Measurements from ENCODE around the gene PAX7. TPM values are rescaled to one million over a fixed set of nuclear protein-coding genes. Genes with fewer than 3 reads are reported as not detected.

The PAX7 gene
- total RNA-seq, 4 donors from 2014 or later, result not detected

DNA sequence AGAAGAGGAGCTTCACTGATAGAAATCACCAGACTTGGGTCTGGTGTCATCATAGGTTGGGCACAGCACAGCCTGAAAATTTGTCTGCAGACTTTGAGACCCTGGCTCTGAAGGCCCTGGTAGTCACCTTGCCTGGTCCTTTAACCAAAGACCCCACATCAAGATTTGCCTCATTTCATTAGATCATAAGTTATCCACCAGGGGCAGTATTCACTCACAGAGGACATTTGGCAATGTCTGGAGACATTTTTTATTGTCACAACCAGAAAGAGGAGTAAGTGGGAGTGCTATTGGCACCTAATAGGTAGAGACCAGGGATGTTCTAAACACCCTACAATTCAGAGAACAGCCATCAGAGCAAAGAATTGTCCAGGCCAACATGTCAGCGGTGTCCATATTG is 22.1 kb upstream of the PAX7 start:
- Histone ChIP-seq H3K36me3 (no peaks in the 10 kb centered on the region), H3K27me3 (peaks cover 0 to 60% of the 10 kb centered on the region in 2 donors), H3K4me1 (no peaks in the 10 kb centered on the region), H3K9me3 (peaks cover 0 to 4% (median 0%) of the 10 kb centered on the region in 4 donors), H3K27ac (no peak overlapping the region), H3K4me3 (no peak overlapping the region)
- WGBS, 2 donors, result 94 to 95% methylated on average over 1 of the region's 1 CpG
- DNase-seq (ENCODE audit: low spot score in 2 of 2), result no peak
- TF ChIP-seq POLR2A (IDR thresholded peaks at IDR 0.05) (no peak), EP300 (IDR thresholded peaks at IDR 0.05) (no peak)
- TF ChIP-seq, protein P1, sequence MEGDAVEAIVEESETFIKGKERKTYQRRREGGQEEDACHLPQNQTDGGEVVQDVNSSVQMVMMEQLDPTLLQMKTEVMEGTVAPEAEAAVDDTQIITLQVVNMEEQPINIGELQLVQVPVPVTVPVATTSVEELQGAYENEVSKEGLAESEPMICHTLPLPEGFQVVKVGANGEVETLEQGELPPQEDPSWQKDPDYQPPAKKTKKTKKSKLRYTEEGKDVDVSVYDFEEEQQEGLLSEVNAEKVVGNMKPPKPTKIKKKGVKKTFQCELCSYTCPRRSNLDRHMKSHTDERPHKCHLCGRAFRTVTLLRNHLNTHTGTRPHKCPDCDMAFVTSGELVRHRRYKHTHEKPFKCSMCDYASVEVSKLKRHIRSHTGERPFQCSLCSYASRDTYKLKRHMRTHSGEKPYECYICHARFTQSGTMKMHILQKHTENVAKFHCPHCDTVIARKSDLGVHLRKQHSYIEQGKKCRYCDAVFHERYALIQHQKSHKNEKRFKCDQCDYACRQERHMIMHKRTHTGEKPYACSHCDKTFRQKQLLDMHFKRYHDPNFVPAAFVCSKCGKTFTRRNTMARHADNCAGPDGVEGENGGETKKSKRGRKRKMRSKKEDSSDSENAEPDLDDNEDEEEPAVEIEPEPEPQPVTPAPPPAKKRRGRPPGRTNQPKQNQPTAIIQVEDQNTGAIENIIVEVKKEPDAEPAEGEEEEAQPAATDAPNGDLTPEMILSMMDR (IDR thresholded peaks at IDR 0.05), result no peak

DNA sequence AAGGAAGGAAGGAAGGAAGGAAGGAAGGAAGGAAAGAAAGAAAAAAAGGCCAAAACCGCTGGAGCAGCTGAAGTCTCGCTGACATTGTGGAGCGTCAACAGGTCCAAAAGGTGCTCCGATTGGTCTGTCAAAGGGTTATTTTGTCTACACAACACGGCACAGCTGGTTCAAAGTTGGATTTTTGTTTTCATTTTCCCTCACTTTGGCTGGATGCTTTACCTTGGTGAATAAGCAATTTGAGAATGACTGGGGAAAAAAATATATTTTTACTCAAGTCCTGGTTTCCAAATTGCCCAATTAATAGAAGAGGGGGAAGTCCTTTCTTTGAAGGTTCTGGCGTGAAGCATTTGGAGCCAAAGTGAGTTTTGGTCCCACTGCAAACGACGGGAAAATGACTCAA is 19.3 kb upstream of the PAX7 start:
- WGBS, 2 donors, result 59 to 71% methylated on average over 8 of the region's 8 CpGs
- Histone ChIP-seq H3K4me1 (no peaks in the 10 kb centered on the region), H3K4me3 (no peak overlapping the region), H3K36me3 (no peaks in the 10 kb centered on the region), H3K27ac (no peak overlapping the region), H3K9me3 (peaks cover 0 to 7% (median 0%) of the 10 kb centered on the region in 4 donors), H3K27me3 (peaks cover 0 to 78% of the 10 kb centered on the region in 2 donors)
- no peak for DNase-seq (ENCODE audit: low spot score in 2 of 2)
- TF ChIP-seq POLR2A (IDR thresholded peaks at IDR 0.05) (no peak), EP300 (IDR thresholded peaks at IDR 0.05) (no peak)
- TF ChIP-seq, protein P1 (IDR thresholded peaks at IDR 0.05), result no peak

DNA sequence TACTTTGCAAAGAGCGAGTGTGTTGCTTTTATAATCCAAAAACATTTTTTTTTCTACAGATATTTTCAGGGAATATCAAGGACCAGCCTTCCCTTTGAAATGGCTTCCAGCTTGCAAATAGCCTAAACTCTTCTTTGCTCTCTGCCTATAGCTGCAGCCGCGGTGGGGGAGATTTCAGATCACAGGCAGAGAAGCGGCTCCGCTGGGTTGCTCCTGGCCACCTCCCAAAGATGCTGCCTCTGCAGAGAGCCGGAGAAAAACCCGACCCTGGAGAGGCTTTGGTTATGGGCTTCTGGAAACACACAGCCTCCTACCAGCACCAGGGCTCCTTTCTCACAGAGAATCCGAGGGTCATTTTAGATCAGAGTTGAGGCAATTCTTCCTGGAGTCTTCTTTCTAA is 18.6 kb upstream of the PAX7 start:
- no peaks in the 10 kb centered on the region for H3K36me3 ChIP-seq
- H3K4me1 ChIP-seq, result no peaks in the 10 kb centered on the region
- no peak for DNase-seq (ENCODE audit: low spot score in 2 of 2)
- 15 to 24% methylated on average over 8 of the region's 8 CpGs for WGBS, 2 donors
- no peak overlapping the region for H3K4me3 ChIP-seq
- TF ChIP-seq, protein P1 (IDR thresholded peaks at IDR 0.05), result no peak
- TF ChIP-seq POLR2A (IDR thresholded peaks at IDR 0.05), result no peak
- TF ChIP-seq EP300 (IDR thresholded peaks at IDR 0.05), result no peak
- H3K9me3 ChIP-seq, result peaks cover 0 to 7% (median 0%) of the 10 kb centered on the region in 4 donors
- no peak overlapping the region for H3K27ac ChIP-seq
- peaks cover 0 to 71% of the 10 kb centered on the region in 2 donors for H3K27me3 ChIP-seq

DNA sequence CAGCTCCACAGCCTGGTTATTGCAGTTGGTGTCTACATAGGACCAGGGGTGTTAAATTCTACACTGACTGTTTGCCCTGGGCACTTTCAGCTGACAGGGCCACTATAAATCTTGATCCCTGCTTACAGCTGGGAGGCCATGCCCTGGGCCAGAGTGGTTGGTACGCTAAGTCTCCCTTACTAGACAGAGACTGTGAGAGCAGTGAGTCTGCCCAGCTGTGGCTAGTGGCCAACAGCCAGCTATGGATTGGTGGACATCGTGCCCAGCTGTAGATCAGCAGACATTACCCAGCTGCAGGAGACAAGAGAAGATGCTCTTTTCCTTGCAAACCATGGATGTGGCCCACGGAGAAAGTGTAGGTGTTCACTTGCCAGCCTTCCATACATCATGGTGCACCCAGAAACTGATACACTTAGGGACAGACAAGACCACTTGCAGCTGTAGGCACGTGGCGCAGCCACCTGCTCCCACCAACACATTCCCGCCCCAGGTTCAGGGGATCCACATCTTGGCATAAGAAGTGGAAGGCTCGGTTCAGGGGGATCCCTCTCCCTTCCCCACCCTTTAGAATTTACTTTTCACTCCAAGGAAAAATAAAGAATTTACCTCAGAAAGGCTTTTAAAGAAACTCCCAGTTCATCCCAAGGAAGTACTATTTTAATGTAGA is 16.4 kb upstream of the PAX7 start:
- no peak for DNase-seq (ENCODE audit: low spot score in 2 of 2)
- peaks cover 0 to 60% of the 10 kb centered on the region in 2 donors for H3K27me3 ChIP-seq
- H3K4me3 ChIP-seq, result no peak overlapping the region
- TF ChIP-seq, protein P1 (IDR thresholded peaks at IDR 0.05), result no peak
- TF ChIP-seq POLR2A (IDR thresholded peaks at IDR 0.05), result no peak
- no peak for TF ChIP-seq EP300 (IDR thresholded peaks at IDR 0.05)
- H3K36me3 ChIP-seq, result no peaks in the 10 kb centered on the region
- no peaks in the 10 kb centered on the region for H3K4me1 ChIP-seq
- H3K27ac ChIP-seq, result no peak overlapping the region
- WGBS, 2 donors, result 67 to 76% methylated on average over 7 of the region's 7 CpGs
- peaks cover 0 to 2% (median 0%) of the 10 kb centered on the region in 4 donors for H3K9me3 ChIP-seq

DNA sequence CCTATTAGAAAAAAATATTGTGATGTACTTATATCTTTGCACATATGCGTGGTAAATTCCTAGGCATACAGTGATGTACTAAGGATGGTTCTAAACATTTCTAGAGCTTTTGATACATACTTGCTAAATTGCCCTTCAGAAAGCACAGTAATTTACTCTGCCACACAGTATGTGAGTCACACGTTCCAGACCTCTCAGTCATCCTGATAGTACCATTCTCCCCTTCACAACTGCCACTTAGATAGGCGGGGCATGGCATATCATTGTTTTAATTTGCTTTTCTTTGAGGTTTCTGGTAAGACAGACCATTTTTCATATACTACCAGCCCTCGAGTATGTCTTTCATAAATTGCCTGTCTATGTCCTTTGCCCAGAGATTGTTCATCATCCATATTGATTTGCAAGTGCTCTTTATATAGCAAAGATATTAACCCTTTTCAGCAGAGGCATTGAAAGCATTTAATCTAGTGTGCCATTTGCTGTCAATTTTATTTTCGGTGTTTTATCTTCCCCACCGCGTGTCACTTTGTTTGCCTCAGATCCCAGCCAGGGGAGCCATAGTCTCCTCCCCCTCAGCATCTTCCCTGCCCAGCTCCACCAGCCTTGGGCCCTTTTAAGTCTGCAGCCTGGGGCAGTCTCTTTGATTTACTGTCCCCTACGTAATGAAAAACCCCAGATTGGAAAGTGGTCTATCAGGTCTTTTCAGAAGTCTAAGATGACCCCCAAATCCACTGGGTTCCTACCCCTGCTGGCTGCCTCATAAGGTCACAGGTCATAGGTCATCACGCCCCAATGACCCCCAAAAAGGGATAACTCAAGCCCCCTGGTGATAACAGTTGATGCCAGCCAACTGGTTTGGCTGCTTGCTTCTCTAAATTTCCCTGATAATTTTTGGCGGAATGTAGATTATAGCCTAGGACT is 11.8 kb upstream of the PAX7 start:
- DNase-seq (ENCODE audit: low spot score in 2 of 2), result no peak
- Histone ChIP-seq H3K27ac (no peak overlapping the region), H3K27me3 (peaks cover 0 to 55% of the 10 kb centered on the region in 2 donors), H3K9me3 (peaks cover 0 to 2% (median 0%) of the 10 kb centered on the region in 4 donors), H3K4me1 (no peaks in the 10 kb centered on the region), H3K36me3 (no peaks in the 10 kb centered on the region), H3K4me3 (no peak overlapping the region)
- TF ChIP-seq, protein P1 (IDR thresholded peaks at IDR 0.05), result no peak
- TF ChIP-seq EP300 (IDR thresholded peaks at IDR 0.05), result no peak
- 56 to 60% methylated on average over 10 of the region's 10 CpGs for WGBS, 2 donors
